Smooth muscle cell (in vitro differentiated cells): ENCODE measurements around the gene ESM1. TPM values are rescaled to one million over a fixed set of nuclear protein-coding genes. Genes with fewer than 3 reads are reported as not detected.
A peak's percentile ranks its signal among the peaks of the same experiment; 100 is the strongest.
"Not testable (repeated sequence)": the region's sequence is repeated elsewhere in the genome, so short reads cannot be mapped to it uniquely, and the experiment has no call there.

Source experiments
- DNase-seq: peaks from one replicate; lab custom pipeline; 2025; ENCODE audit not compliant: unreplicated experiment; lab: John Stamatoyannopoulos, UW
- H2AFZ ChIP-seq: fragments of 200-600 bp; sonication (generic); 2 replicates; pipeline ENCODE4 v1.6.0; 2016; ENCODE audit warnings: antibody characterized with exemption, low read depth, mild to moderate bottlenecking
- H3F3A ChIP-seq: fragments of 200-600 bp; sonication (generic); 2 replicates; pipeline ENCODE4 v1.6.0; 2017; ENCODE audit warnings: antibody characterized with exemption, low read depth
- H3K27ac ChIP-seq: fragments of 200-600 bp; sonication (generic); 2 replicates; pipeline ENCODE4 v1.5.1; 2016; ENCODE audit warnings: low read depth, mild to moderate bottlenecking
- H3K27me3 ChIP-seq: fragments of 200-600 bp; sonication (generic); 2 replicates; pipeline ENCODE4 v1.6.1; 2016; ENCODE audit warnings: low read depth, mild to moderate bottlenecking
- H3K36me3 ChIP-seq: fragments of 200-600 bp; sonication (generic); 2 replicates; pipeline ENCODE4 v1.5.1; 2016; ENCODE audit warnings: low read depth
- H3K4me1 ChIP-seq: fragments of 200-600 bp; sonication (generic); 2 replicates; pipeline ENCODE4 v1.5.1; 2016; ENCODE audit warnings: low read depth
- H3K4me2 ChIP-seq: fragments of 200-600 bp; sonication (generic); 2 replicates; pipeline ENCODE4 v1.6.0; 2016; ENCODE audit warnings: mild to moderate bottlenecking
- H3K4me3 ChIP-seq: fragments of 200-600 bp; sonication (generic); 2 replicates; pipeline ENCODE4 v1.5.1; 2016; ENCODE audit warnings: mild to moderate bottlenecking
- H3K79me2 ChIP-seq: fragments of 200-600 bp; sonication (generic); 2 replicates; pipeline ENCODE4 v1.6.0; 2016; ENCODE audit warnings: low read depth, mild to moderate bottlenecking
- H3K9ac ChIP-seq: fragments of 200-600 bp; sonication (generic); 2 replicates; pipeline ENCODE4 v1.6.0; 2016; ENCODE audit warnings: low read depth
- H3K9me3 ChIP-seq: fragments of 200-600 bp; sonication (generic); replicated peaks from 2 replicates; pipeline ENCODE4 v1.5.1; 2016; ENCODE audit warnings: low read depth
- H4K20me1 ChIP-seq: fragments of 200-600 bp; sonication (generic); 2 replicates; pipeline ENCODE4 v1.6.0; 2016; ENCODE audit warnings: low read depth
- CTCF ChIP-seq: fragments of 200-600 bp; sonication (generic); IDR thresholded peaks from 2 replicates; pipeline ENCODE4 v1.5.1; 2017; ENCODE audit warnings: borderline replicate concordance, mild to moderate bottlenecking, antibody characterized with exemption; ENCODE audit not compliant: insufficient read depth, poor library complexity, severe bottlenecking
- WGBS: methylation state at CpG from one replicate; pipeline ENCODE4 v1.1.7; 2016; ENCODE audit warnings: low lambda C conversion rate; 5-methylcytosine and 5-hydroxymethylcytosine counted together
- polyA plus RNA-seq: library from polyadenylated mRNA; unstranded; fragments of >200 nt; fragmentation: Nextera tagmentation; extraction: Ambion mirVana; gene quantifications from 2 replicates; pipeline ENCODE4 v1.2.1, GENCODE V29; 2016
- total RNA-seq: library from RNA; depleted of rRNA; stranded (reverse); fragments of >200 nt; gene quantifications from 2 replicates; pipeline ENCODE4 v1.2.3, GENCODE V29; 2014

The ESM1 gene
- total and polyA plus RNA-seq, 2 experiments from 2014 or later: not detected

GRCh38 chr5:55003432-55004065, 18.2 kb upstream of the ESM1 start:
- H3K27me3 ChIP-seq: no peaks in the 10 kb centered on the region
- H3K4me2 ChIP-seq: no peak overlapping the region

GRCh38 chr5:55002166-55002565, 16.8 kb upstream of the ESM1 start:
- H3K9ac ChIP-seq, H3K9me3 ChIP-seq, H2AFZ ChIP-seq, H3K4me1 ChIP-seq, DNase-seq, H3K36me3 ChIP-seq, H3K4me2 ChIP-seq, H3K79me2 ChIP-seq, H3K27me3 ChIP-seq, H3F3A ChIP-seq, H3K27ac ChIP-seq, H3K4me3 ChIP-seq, H4K20me1 ChIP-seq: not testable (repeated sequence)
- WGBS: 92% methylated on average over 2 of the region's 2 CpGs

More at GRCh38 chr5:55003432-55004065, 18.2 kb upstream of the ESM1 start:
- DNase-seq: no peak
- Histone ChIP-seq H3K9me3 (no peaks in the 10 kb centered on the region), H3K36me3 (no peaks in the 10 kb centered on the region), H3F3A (no peaks in the 10 kb centered on the region), H3K4me3 (no peak overlapping the region), H3K27ac (no peak overlapping the region), H3K79me2 (no peaks in the 10 kb centered on the region), H2AFZ (no peak overlapping the region), H3K9ac (no peak overlapping the region), H3K4me1 (no peaks in the 10 kb centered on the region), H4K20me1 (no peaks in the 10 kb centered on the region)
- WGBS: 87% methylated on average over 4 of the region's 4 CpGs
- no peak for TF ChIP-seq CTCF

GRCh38 chr5:54997081-54997480, 11.7 kb upstream of the ESM1 start:
- Histone ChIP-seq H4K20me1 (no peaks in the 10 kb centered on the region), H3K27me3 (no peaks in the 10 kb centered on the region), H3K4me3 (no peak overlapping the region), H3K4me2 (no peak overlapping the region), H3K9me3 (no peaks in the 10 kb centered on the region), H3K27ac (peak overlapping the region; percentile 95), H3K4me1 (peaks cover 14% of the 10 kb centered on the region), H3K79me2 (no peaks in the 10 kb centered on the region), H3K36me3 (no peaks in the 10 kb centered on the region), H3F3A (no peaks in the 10 kb centered on the region), H3K9ac (peak overlapping the region; percentile 22), H2AFZ (no peak overlapping the region)
- no peak for DNase-seq
- 76% methylated on average over 2 of the region's 2 CpGs for WGBS
- no peak for TF ChIP-seq CTCF

GRCh38 chr5:54996466-54996865, 11.1 kb upstream of the ESM1 start:
- Histone ChIP-seq H3K9me3 (no peaks in the 10 kb centered on the region), H3K4me3 (no peak overlapping the region), H3K27me3 (no peaks in the 10 kb centered on the region), H3K9ac (peak overlapping the region; percentile 74), H4K20me1 (no peaks in the 10 kb centered on the region), H3K4me2 (no peak overlapping the region), H2AFZ (no peak overlapping the region), H3K4me1 (peaks cover 14% of the 10 kb centered on the region), H3K36me3 (no peaks in the 10 kb centered on the region), H3K79me2 (no peaks in the 10 kb centered on the region), H3F3A (no peaks in the 10 kb centered on the region), H3K27ac (peak overlapping the region; percentile 95)
- WGBS: 26% methylated on average over 5 of the region's 5 CpGs
- no peak for TF ChIP-seq CTCF
- DNase-seq: no peak
